Heart left ventricle (tissue), 16 donors: ENCODE data around the gene MPZL2. TPM values are rescaled to one million over a fixed set of nuclear protein-coding genes. Genes with fewer than 3 reads are reported as not detected.
A peak's percentile ranks its signal among the peaks of the same experiment; 100 is the strongest.
"Not testable (repeated sequence)": the region's sequence is repeated elsewhere in the genome, so short reads cannot be mapped to it uniquely, and the experiment has no call there.

Source experiments
- ATAC-seq, 4 donors: fragments of 200-7000 bp; cut with Tn5 transposase; one replicate each; pipeline ENCODE4 v1.9.1; 2020 to 2022; ENCODE audit warnings: moderate library complexity in 4 of 4, mild to moderate bottlenecking in 3 of 4, moderate number of reproducible peaks in 1 of 4
- DNase-seq, 5 donors: peaks; one replicate each; pipeline ENCODE4 v3.0.0-alpha.2; 2020
- H3K27ac ChIP-seq, 12 donors: fragments of 200-600 bp; sonication (generic) in 4 of 12; one replicate each; pipeline versions ENCODE4 v1.5.0 to v1.8.0; 2016 to 2022; ENCODE audit warnings: mild to moderate bottlenecking in 2 of 12
- H3K27me3 ChIP-seq, 9 donors: fragments of 200-600 bp; sonication (generic) in 2 of 9; one replicate each; pipeline versions ENCODE4 v1.5.1 to v1.8.0; 2016 to 2022; ENCODE audit warnings: mild to moderate bottlenecking in 3 of 9
- H3K36me3 ChIP-seq, 9 donors: fragments of 200-600 bp; sonication (generic) in 2 of 9; one replicate each; pipeline versions ENCODE4 v1.5.0 to v1.8.0; 2018 to 2022; ENCODE audit warnings: mild to moderate bottlenecking in 2 of 9
- H3K4me1 ChIP-seq, 12 donors: fragments of 200-600 bp; sonication (generic) in 4 of 12; one replicate each; pipeline versions ENCODE4 v1.5.0 to v1.8.0; 2016 to 2022; ENCODE audit warnings: mild to moderate bottlenecking in 3 of 12
- H3K4me3 ChIP-seq, 12 donors: fragments of 200-600 bp; sonication (generic) in 4 of 12; one replicate each; pipeline versions ENCODE4 v1.5.0 to v1.8.0; 2017 to 2022; ENCODE audit warnings: mild to moderate bottlenecking in 9 of 12, moderate library complexity in 4 of 12
- H3K9me3 ChIP-seq, 12 donors: fragments of 200-600 bp; sonication (generic) in 4 of 12; one replicate each; pipeline versions ENCODE4 v1.5.0 to v1.8.0; 2016 to 2022; ENCODE audit warnings: mild to moderate bottlenecking in 1 of 12
- POLR2A ChIP-seq, 2 donors: fragments of 450-650 bp; IDR thresholded peaks; one replicate each; pipeline ENCODE4 v1.6.1; 2017; ENCODE audit warnings: antibody characterized with exemption in 2 of 2, mild to moderate bottlenecking in 2 of 2, moderate library complexity in 2 of 2
- WGBS, 4 donors: extraction: QIAGEN DNeasy Blood & Tissue Kit in 2 of 4; methylation state at CpG; one replicate each; pipeline versions ENCODE4 v1.1.5 to v1.1.7; 2013 to 2018; 5-methylcytosine and 5-hydroxymethylcytosine counted together
- intact Hi-C, 10 donors: fragments of 100-400 bp; cut with DNase I; formaldehyde crosslinking; loops; one replicate each; pipeline versions ENCODE4 v1.11.1 to v1.14.2; 2022
- polyA plus RNA-seq, 2 donors: library from polyadenylated mRNA; stranded (reverse); fragments of 200-250 nt; gene quantifications; one replicate each; pipeline ENCODE4 v1.2.3, GENCODE V29; 2013
- total RNA-seq, 9 donors: library from RNA; depleted of rRNA in 2 of 9; stranded (reverse); fragments of >200 nt in 2 of 9; fragmentation: NEBNext Ultra II Directional in 3 of 9; extraction: Animal tissue kit (Norgen Biotek cat#: 25700) in 3 of 9; gene quantifications; one replicate each; pipeline versions ENCODE4 v1.1.0 to v1.2.4, GENCODE V29; 2016 to 2023
- TF ChIP-seq, protein P1 (sequence below), 12 donors: fragments of 200-600 bp; sonication (generic) in 4 of 12; IDR thresholded peaks; one replicate each; pipeline versions ENCODE4 v1.5.0 to v1.8.0; 2018 to 2022; ENCODE audit warnings: antibody characterized with exemption in 12 of 12, mild to moderate bottlenecking in 5 of 12
- donor health status: ischemic (EF 13 %, LVEDD 7.1; RV severe dilation, severe dysfunction).
- donor health status: healthy with polysubstance abuse.
- donor health status: DM: no; HTN: yes; CAD: no.
- donor health status: DM: no; HTN: no; CAD: no.
- donor health status: ischemic (EF 25% LVEDD 6.9; RV normal size, moderate dysfunction).
- donor health status: ischemic (EF 25% LVEDD 5.7; RV mildly dilated, moderate dysfunction).
- donor health status: healthy.
- donor health status: DM: yes; HTN: yes; CAD: no.
- donor health status: ischemic (EF 35%, LVEDD 5.7; RV mildly dilated, moderate dysfunction).
- donor health status: nonischemic (EF 11% LVEDD 7.7; RV severe dilation, severe dysfunction).
- donor health status: DM: yes; HTN: yes; CAD: no.
- donor health status: PGD.
- donor health status: ischemic (EF 29% LVEDD 5.4; RV normal size, mild dysfunction).
- donor health status: nonischemic (EF 23%, LVEDD 6.1; RV moderate dilation, normal function).

Gene MPZL2
- total and polyA plus RNA-seq, 11 donors, result 7.4 to 29.6 (median 13.0) TPM

DNA sequence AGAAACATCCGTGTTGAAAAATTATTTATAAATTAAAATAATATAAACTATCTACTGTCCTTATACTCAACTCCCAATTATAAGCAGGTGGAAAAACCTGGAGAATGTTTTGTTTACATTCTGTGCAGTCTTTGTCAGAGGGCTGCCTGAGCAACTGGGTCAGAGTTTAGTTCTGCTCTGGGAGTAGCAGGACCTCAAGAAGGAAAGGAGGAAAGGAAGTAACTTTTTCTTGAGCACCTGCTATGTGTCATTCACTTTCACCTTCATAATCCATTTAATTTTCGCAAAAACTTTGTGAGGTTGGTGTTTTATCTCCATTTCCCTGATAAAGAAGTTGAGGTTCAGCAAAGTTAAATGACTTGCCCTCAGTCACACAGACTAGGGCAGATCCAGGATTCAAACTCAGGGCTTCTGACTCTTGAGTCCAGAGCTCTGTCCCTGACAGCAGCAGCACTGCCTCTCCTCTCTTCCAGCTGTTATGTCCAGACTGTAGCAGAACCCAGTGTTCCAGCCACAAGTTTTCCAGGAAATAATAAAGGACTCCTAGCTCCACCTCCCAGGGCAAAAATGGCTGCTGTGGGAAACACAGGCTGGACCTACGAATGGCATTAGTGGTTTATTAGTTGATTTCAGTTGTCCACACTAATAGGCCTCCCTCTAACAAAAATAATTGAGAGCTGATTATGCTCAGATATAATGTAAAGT is 46.8 kb upstream of the MPZL2 start:
- no peak for ATAC-seq
- intact Hi-C loops, result no loop called here
- TF ChIP-seq, protein P1, sequence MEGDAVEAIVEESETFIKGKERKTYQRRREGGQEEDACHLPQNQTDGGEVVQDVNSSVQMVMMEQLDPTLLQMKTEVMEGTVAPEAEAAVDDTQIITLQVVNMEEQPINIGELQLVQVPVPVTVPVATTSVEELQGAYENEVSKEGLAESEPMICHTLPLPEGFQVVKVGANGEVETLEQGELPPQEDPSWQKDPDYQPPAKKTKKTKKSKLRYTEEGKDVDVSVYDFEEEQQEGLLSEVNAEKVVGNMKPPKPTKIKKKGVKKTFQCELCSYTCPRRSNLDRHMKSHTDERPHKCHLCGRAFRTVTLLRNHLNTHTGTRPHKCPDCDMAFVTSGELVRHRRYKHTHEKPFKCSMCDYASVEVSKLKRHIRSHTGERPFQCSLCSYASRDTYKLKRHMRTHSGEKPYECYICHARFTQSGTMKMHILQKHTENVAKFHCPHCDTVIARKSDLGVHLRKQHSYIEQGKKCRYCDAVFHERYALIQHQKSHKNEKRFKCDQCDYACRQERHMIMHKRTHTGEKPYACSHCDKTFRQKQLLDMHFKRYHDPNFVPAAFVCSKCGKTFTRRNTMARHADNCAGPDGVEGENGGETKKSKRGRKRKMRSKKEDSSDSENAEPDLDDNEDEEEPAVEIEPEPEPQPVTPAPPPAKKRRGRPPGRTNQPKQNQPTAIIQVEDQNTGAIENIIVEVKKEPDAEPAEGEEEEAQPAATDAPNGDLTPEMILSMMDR (IDR thresholded peaks at IDR 0.05), result no peak
- TF ChIP-seq POLR2A (IDR thresholded peaks at IDR 0.05), result no peak
- Histone ChIP-seq H3K27me3 (peaks cover 0 to 29% (median 13%) of the 10 kb centered on the region in 9 donors), H3K9me3 (peaks cover 0 to 4% (median 0%) of the 10 kb centered on the region in 12 donors), H3K36me3 (no peaks in the 10 kb centered on the region), H3K4me3 (no peak overlapping the region), H3K27ac (no peak overlapping the region), H3K4me1 (peaks cover 0 to 11% (median 6%) of the 10 kb centered on the region in 12 donors)
- no peak for DNase-seq
- 78 to 91% (median 79%) methylated on average over 3 of the region's 3 CpGs for WGBS, 4 donors

DNA sequence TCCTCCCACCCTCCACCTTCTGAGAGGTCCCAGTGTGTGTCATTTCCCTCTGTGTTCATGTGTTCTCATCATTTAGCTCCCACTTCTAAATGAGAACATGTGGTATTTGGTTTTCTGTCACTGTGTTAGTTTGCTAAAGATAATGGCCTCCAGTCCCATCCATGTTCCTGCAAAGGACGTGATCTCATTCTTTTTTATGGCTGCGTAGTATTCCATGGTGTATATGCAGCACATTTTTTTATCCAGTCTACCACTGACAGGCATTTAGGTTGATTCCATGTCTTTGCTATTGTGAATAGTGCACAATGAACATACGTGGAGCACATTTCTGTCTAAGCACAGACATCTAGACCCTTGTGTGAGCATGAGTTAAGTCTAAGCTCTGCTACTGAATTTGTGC is 46.2 kb upstream of the MPZL2 start:
- intact Hi-C loops, result no loop called here
- Histone ChIP-seq H3K4me3 (no peak overlapping the region), H3K9me3 (peaks cover 0 to 4% (median 0%) of the 10 kb centered on the region in 12 donors), H3K27ac (no peak overlapping the region), H3K36me3 (no peaks in the 10 kb centered on the region), H3K4me1 (peaks cover 0 to 4% (median 2%) of the 10 kb centered on the region in 12 donors), H3K27me3 (peaks cover 0 to 36% (median 12%) of the 10 kb centered on the region in 9 donors)
- DNase-seq, result no peak
- whole genome bisulfite sequencing, 4 donors, result 92 to 94% (median 93%) methylated on average over 3 of the region's 3 CpGs
- ATAC-seq, result no peak
- no peak for TF ChIP-seq POLR2A (IDR thresholded peaks at IDR 0.05)
- TF ChIP-seq, protein P1 (IDR thresholded peaks at IDR 0.05), result no peak

DNA sequence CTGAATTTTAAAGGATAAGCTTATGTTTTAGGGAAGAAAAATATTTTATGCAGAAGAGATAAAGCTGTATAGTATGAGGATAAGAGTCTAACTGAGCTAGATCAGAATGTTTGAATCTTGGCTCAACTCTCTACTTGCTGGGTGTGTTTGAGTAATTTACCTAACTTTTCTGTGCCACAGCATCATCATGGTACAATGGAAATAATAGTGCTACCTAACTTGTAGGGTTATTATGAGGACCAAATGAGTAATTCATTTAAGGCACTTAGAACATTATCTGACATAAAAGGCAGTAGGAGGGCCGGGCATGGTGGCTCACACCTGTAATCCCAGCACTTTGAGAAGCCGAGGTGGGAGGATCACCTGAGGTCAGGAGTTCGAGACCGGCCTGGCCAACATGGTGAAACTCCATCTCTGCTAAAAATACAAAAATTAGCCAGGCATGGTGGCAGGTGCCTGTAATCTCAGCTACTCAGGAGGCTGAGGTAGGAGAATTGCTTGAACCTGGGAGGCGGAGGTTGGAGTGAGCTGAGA is 45.0 kb upstream of the MPZL2 start:
- H3K36me3 ChIP-seq, H3K27ac ChIP-seq, H3K4me3 ChIP-seq, intact Hi-C loops, ATAC-seq, H3K4me1 ChIP-seq, DNase-seq, H3K9me3 ChIP-seq: not testable (repeated sequence)
- 88 to 96% (median 92%) methylated on average over 5 of the region's 5 CpGs for WGBS, 4 donors
- peaks cover 0 to 39% (median 7%) of the 10 kb centered on the region in 9 donors for H3K27me3 ChIP-seq

DNA sequence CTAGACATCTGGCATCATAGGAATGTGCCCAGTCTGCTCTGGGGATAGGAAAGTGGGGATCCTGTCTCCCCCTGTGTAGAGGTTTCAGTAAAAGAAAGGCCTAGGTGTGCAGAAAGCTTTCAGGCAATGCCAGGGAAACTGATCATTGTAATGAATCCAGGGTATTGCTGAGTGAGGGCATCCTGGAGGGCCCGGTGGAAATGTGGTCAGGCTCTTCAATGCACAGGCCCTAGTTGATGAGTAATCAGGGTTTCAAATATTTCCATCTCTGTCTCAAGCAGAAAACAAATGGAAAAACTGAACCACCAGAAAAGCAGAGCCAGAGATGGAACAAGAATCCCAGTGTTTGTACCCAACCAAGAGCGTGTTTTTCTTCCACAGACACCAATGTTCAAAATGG is 42.5 kb upstream of the MPZL2 start:
- DNase-seq, result no peak
- intact Hi-C loops, result no loop called here
- no peaks in the 10 kb centered on the region for H3K36me3 ChIP-seq
- no peaks in the 10 kb centered on the region for H3K4me1 ChIP-seq
- peak overlapping the region in 1 of 12 donors; percentile 56 for H3K4me3 ChIP-seq
- peaks cover 0 to 4% (median 0%) of the 10 kb centered on the region in 12 donors for H3K9me3 ChIP-seq
- TF ChIP-seq, protein P1 (IDR thresholded peaks at IDR 0.05), result no peak
- no peak for TF ChIP-seq POLR2A (IDR thresholded peaks at IDR 0.05)
- H3K27me3 ChIP-seq, result peaks cover 0 to 18% (median 0%) of the 10 kb centered on the region in 9 donors
- ATAC-seq, result no peak
- peak overlapping the region in 1 of 12 donors; percentile 55 for H3K27ac ChIP-seq
- WGBS, 4 donors, result 76 to 90% (median 88%) methylated on average over 2 of the region's 2 CpGs
